ENCODE measurements around the gene PAX8. TPM values are rescaled to one million over a fixed set of nuclear protein-coding genes. Genes with fewer than 3 reads are reported as not detected.

PAX8 gene
- polyA plus RNA-seq, 1 of the 3 experiments (the other 2 are of a cell fraction), result 0.23 TPM

GRCh38 chr2:113208396-113208795, 70.3 kb downstream of the PAX8 start:
- peaks cover 0 to 11% of the 10 kb centered on the region in 2 experiments; a peak in 1 of 4 replicates for H3K4me1 ChIP-seq (ENCODE audit: control insufficient read depth in 1 of 2, insufficient read depth in 2 of 2, low read depth in 1 of 2, low read length in 1 of 2)
- no peaks in the 10 kb centered on the region for H3K27me3 ChIP-seq (ENCODE audit: insufficient read depth)
- H3F3A ChIP-seq (replicated peaks; ENCODE audit: insufficient read depth), result no peaks in the 10 kb centered on the region
- H3K9me2 ChIP-seq, result no peaks in the 10 kb centered on the region
- ChIA-PET CTCF (interaction anchor here (1.3 to 1.7 kb wide), 2 partner anchors 9 to 41 kb away, joined by 3 to 9 read pairs; no protein-coding TSS in a partner anchor), POLR2A (no interaction called here)
- H3K27ac ChIP-seq (ENCODE audit: low read depth in 2 of 2, low read length in 1 of 2), result no peak overlapping the region
- no peak overlapping the region for H2AFZ ChIP-seq (ENCODE audit: low read depth)
- 77% methylated on average over 5 of the region's 5 CpGs for WGBS (ENCODE audit: low lambda C conversion rate)
- H3K79me2 ChIP-seq (ENCODE audit: insufficient read depth), result no peaks in the 10 kb centered on the region
- H3K4me3 ChIP-seq (ENCODE audit: low read depth in 2 of 2, low read length in 1 of 2), result no peak overlapping the region
- TF ChIP-seq IRF3 (IDR thresholded peaks at IDR 0.05; ENCODE audit: low read depth, low read length), result no peak
- TF ChIP-seq EP300 (IDR thresholded peaks at IDR 0.05; ENCODE audit: borderline replicate concordance in 1 of 2, low read depth in 1 of 2, low read length in 1 of 2), result no peak
- TF ChIP-seq PBX3 (IDR thresholded peaks at IDR 0.05), result no peak
- no peak for TF ChIP-seq RAD21 (IDR thresholded peaks at IDR 0.05; ENCODE audit: low read length)
- no peak for TF ChIP-seq SMC3 (IDR thresholded peaks at IDR 0.05; ENCODE audit: low read depth, low read length)
- TF ChIP-seq FOSL2 (IDR thresholded peaks at IDR 0.05; ENCODE audit: borderline replicate concordance, low read depth), result no peak
- no peak for TF ChIP-seq RXRA (IDR thresholded peaks at IDR 0.05; ENCODE audit: borderline replicate concordance, low read depth)
- TF ChIP-seq NFIC (IDR thresholded peaks at IDR 0.05; ENCODE audit: borderline replicate concordance), result no peak
- no peak for TF ChIP-seq MAX (IDR thresholded peaks at IDR 0.05; ENCODE audit: low read depth)
- no peak for TF ChIP-seq GATA2 (CRISPR knock-in tag; IDR thresholded peaks at IDR 0.05)
- TF ChIP-seq REST (IDR thresholded peaks at IDR 0.05; ENCODE audit: low read depth, low read length), result no peak
- TF ChIP-seq NRF1 (IDR thresholded peaks at IDR 0.05; ENCODE audit: low read depth, low read length), result no peak
- TF ChIP-seq ELF1 (IDR thresholded peaks at IDR 0.05), result no peak
- no peak for TF ChIP-seq TEAD4 (IDR thresholded peaks at IDR 0.05; ENCODE audit: borderline replicate concordance, insufficient read depth)
- TF ChIP-seq MEF2A (IDR thresholded peaks at IDR 0.05; ENCODE audit: borderline replicate concordance, low read depth), result no peak
- no peak for TF ChIP-seq FOXJ3 (CRISPR knock-in tag; IDR thresholded peaks at IDR 0.05)
- no peak for TF ChIP-seq FOXM1 (IDR thresholded peaks at IDR 0.05; ENCODE audit: low read depth)
- H3K9me3 ChIP-seq, result no peaks in the 10 kb centered on the region
- no peak overlapping the region for H3K4me2 ChIP-seq
- no peaks in the 10 kb centered on the region for H4K20me1 ChIP-seq (ENCODE audit: insufficient read depth)
- no peak for DNase-seq
- no peak overlapping the region for H3K9ac ChIP-seq
- H3K36me3 ChIP-seq (replicated peaks in 1 of 2; ENCODE audit: control insufficient read depth in 1 of 2, insufficient read depth in 2 of 2, low read length in 1 of 2), result no peaks in the 10 kb centered on the region
